NCI-H1694 treated with DMSO at 0.1 percent for 48 hours (cell line): ENCODE results near the gene CYFIP1.

ENCODE experiments used
- DNase-seq: peaks from one replicate; lab custom pipeline; 2025; lab: John Stamatoyannopoulos, UW

Gene CYFIP1

GRCh38 chr15:22967084-22967770 lies 12.9 kb downstream of the CYFIP1 start:
- DNase-seq, result no peak

DNA sequence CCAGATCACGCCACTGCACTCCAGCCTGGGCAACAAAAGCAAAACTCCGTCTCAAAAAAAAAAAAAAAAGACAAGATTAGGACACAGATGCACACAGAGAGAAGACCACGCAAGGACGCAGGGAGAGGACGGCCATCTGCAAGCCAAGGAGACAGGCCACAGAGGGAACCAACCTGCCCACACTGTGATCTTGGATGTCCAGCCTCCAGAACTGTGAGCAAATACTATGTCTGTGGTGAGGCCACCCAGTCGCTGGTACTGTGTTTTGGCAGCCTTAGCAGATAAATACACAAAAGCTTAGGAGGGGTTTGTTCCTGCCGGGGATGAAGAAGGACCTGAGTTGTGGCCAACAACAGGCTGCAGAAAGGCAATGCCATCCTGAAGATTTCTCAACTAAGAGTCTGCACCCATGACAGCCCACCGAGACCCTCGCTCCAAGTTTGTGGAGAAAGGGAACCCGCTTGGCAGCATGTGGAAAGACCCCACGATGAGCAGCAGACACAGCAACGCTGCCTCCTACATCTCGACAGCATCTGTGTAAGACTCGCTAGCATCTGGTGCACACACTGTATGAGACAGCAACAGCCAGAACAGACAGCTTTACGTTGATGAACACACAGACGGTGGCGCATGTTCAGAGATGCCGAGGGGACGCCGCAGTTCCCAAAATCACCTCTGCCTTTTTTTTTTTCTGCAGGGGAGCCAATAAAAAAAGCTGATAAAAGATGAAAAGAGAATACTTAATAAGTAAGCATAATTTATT lies 13.7 kb downstream of the CYFIP1 start:
- DNase-seq, result peak; percentile 37

- no peak for DNase-seq
These were observed 16.5 kb downstream of the CYFIP1 start for GRCh38 chr15:22963641-22964040.

GRCh38 chr15:22962611-22963010 lies 17.6 kb downstream of the CYFIP1 start:
- no peak for DNase-seq

DNA sequence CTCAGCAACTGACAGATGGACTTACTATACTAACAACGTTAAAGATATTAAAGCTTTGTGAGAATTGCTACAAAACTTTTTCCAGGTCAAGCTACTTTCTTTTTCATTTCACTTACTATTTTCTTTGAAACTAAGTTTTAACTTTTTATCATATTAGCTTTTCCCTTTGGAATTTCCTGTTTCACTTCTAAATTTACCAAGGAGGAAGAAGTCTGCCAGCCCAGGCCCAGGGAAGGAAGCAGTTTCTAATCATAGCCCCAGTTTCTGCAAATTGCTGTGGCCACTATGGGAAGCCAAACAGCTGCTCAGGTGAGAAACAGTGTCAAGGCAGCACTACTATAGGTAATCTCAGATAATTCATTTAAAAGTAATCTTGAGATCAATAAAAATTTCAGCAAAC lies 18.4 kb downstream of the CYFIP1 start:
- DNase-seq, result no peak

DNA sequence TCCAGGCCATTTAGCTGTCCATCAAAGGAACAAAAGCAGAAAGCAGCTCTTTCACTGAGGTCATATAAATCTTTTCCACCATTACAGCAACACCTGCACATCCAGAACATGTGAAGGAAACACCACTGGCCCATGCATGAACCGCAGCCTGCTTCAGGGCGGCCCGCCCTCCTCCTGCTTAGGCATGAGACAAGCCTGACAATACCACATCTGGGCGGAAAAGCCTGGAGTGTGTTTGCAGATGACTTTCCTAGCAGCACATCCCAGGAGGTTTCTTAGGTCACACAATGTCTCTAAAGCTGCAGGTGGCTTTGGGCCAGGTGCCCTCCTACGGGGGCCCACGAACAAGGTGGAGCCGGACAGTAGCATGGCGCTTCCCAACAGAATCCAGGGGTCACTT lies 19.6 kb downstream of the CYFIP1 start:
- DNase-seq, result no peak

GRCh38 chr15:22960126-22960525 lies 20.0 kb downstream of the CYFIP1 start:
- DNase-seq, result no peak

DNA sequence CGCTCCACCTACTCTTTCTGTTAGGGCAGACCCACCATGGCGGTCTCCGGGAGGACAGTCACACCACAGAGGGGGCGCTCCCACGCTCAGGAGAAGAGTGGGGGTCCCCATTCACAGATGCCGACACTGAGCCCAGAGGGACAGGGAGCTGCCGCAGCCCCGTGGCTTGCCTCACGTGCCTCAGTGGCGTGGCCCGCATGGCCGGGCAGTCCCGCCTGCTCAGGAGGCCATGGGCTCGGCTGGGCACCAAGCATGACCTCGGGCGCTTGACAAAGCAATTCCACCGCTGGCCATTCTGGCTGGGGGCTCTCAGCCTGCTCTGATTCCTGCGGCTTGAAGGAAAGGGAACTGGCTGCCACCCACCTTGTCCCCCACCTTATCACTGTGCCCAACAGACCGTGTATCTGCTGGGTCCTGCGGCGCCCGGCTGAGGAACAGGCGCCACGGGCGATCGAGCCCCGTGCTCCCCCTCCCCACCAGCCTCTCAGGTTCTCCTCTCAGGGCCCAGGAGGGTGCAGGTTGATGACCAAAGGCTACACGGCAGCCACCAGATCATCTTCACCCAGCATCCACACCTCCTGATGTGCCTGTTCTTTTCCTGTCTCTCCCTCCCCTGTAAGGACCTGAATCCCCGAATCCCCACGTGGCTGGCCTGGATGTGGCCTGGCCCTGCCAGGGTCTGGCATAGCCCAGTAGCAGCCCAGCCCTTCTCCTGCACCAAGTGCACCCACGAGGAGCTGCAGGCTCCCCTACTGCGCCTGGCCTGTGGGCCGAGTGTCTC lies 20.7 kb downstream of the CYFIP1 start:
- DNase-seq, result no peak

- DNase-seq, result no peak
These were observed 21.5 kb downstream of the CYFIP1 start for GRCh38 chr15:22958487-22959280.

DNA sequence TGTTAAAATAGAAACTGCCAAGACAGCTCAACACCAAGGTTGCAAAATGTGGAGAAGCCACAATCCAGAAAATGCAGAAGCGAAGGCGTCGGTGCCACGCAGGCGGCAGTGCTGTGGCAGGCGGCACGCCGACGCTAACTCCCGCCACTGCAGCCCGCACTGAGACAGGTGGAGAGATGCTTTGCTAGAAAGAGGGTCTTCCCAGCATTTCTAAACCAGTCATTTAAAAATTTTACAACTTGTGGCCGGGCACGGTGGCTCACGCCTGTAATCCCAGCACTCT lies 23.2 kb downstream of the CYFIP1 start:
- DNase-seq, result no peak

- no peak for DNase-seq
These were observed 23.8 kb downstream of the CYFIP1 start for GRCh38 chr15:22956257-22956977.

DNA sequence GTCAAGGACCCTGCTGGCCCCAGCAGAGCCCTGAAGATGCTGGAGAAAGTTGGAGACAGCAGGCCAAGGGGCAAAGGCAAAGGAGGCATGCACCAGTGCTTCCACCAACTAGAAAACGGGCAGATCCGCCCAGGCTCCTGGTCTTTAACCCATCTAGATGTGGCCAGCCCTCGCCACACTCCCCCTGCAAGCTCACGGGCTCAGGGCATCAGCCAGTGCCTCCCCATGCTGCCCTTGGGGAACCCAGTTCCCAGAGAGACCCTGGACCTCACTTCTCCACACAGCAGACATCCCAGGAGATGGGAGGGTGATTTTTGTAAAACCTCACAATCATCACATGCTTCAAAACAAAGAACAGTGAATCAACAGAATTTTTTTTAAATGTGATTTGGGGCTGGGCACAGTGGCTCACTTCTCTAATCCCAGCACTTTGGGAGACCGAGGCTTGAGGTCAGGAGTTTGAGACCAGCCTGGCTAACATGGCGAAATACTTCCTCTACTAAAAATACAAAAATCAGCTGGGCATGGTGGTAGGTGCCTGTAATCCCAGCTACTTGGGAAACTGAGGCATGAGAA lies 24.5 kb downstream of the CYFIP1 start:
- DNase-seq, result no peak

DNA sequence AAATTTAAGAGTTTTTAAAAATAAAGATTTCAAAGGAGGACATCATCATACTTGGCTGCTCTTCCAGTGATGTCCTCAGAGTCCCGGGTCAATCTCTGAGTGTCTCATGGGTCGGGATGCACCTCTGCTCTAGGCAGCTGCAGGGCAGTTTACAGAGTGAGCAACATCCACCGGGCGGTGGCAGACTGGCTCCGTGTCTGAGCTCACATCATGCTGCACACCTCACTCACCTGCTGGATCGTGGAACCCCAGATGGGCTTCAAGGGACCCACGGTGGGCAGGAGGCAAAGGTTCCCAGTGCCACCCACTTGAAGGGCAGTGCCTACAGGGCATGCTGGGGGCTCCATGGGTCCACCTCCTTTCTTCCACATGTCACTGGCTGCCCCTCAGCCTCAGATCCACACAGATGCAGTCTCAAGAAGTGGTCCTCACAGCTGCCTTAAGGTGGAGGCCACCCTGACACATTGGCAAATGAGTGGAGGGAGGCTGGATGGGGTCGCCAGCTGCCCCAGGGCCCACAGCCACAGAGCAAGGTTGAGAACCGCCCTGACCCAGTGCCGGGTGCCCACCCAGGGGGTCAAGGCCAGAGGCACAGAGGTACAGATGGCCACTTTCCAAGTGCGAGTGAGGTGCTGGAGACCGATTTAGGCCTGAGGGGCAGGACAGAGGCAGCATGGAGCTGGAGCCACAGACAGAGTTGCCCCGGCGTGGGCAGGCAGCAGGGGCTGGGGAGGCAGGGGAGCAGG lies 25.2 kb downstream of the CYFIP1 start:
- no peak for DNase-seq

- no peak for DNase-seq
These were observed 25.8 kb downstream of the CYFIP1 start for GRCh38 chr15:22954326-22954725.

- no peak for DNase-seq
These were observed 27.2 kb downstream of the CYFIP1 start for GRCh38 chr15:22952796-22953579.

DNA sequence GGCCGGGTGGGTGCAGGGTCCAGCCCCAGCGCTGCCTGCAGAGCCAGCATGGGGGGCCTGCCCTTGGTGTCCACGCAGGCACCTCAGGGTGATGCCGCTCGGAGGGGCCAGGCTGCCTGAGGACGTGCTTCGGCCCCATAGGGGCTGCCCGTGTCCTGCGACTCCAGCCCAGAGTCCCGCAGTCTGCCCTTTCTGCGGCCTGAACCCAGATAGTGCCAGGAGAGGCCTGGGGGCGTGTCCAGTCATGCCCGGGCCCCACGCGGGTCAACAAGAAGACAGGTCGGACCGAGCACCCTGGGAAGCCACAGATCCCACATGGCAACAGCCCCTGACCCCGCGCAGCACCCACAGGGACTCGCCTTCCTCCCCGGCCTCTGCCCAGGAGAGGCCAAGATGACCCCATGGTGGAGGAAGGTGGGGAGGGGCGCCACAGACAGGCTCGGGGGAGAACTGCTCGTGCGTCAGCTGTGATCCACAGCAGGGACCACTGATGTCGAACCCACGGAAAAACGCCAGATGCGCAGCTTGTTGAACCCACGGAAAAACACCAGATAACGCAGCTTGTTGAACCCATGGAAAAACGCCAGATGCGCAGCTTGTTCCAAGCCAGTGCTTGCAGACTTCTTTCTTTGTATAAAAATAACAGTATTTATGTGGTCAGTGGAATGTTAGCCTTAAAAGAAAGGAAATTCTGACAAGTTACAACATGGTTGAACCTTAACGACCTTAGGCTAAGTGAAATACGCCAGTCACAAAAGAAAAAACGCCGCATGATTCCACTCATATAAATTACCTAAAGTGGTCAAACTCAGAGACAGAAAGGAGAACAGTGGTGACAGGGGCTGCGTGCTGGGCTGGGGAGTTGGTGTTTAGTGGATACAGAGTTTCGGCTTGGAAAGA lies 28.5 kb downstream of the CYFIP1 start:
- no peak for DNase-seq

GRCh38 chr15:22951031-22951380 lies 29.2 kb downstream of the CYFIP1 start:
- DNase-seq, result no peak

GRCh38 chr15:22950256-22950990 lies 29.7 kb downstream of the CYFIP1 start:
- DNase-seq, result no peak
